Mesenchymal stem cell (in vitro differentiated cells and primary cell): Measurements from ENCODE around the gene EEF1A2.

ENCODE experiments used
- DNase-seq: peaks from one replicate; pipeline ENCODE4 v3.0.0-alpha.2; 2013
- H2AFZ ChIP-seq: one replicate; pipeline ENCODE4 v1.6.1; 2013; ENCODE audit warnings: low read depth, mild to moderate bottlenecking, control low read depth, inconsistent platforms, low read length, moderate library complexity
- H2AK5ac ChIP-seq: 2 replicates; pipeline ENCODE4 v1.6.1; 2013; ENCODE audit warnings: low read length, moderate library complexity, mild to moderate bottlenecking, inconsistent platforms; ENCODE audit not compliant: severe bottlenecking
- H2BK120ac ChIP-seq: one replicate; pipeline ENCODE4 v1.6.1; 2013; ENCODE audit warnings: low read depth, mild to moderate bottlenecking, inconsistent platforms, low read length, moderate library complexity
- H2BK12ac ChIP-seq, 2 experiments: one replicate each; pipeline ENCODE4 v1.6.1; 2013; ENCODE audit warnings: inconsistent platforms in 2 of 2, low read length in 2 of 2, mild to moderate bottlenecking in 2 of 2, moderate library complexity in 2 of 2, control low read depth in 1 of 2
- H2BK15ac ChIP-seq: one replicate; pipeline ENCODE4 v1.6.1; 2013; ENCODE audit warnings: mild to moderate bottlenecking, low read depth, inconsistent platforms; ENCODE audit not compliant: poor library complexity, severe bottlenecking
- H2BK5ac ChIP-seq: 2 replicates; pipeline ENCODE4 v1.6.1; 2013; ENCODE audit warnings: low read depth, mild to moderate bottlenecking, low read length, control low read depth, inconsistent platforms; ENCODE audit not compliant: poor library complexity, severe bottlenecking
- H3K14ac ChIP-seq, 2 experiments: one replicate each; pipeline ENCODE4 v1.6.1; 2013; ENCODE audit warnings: inconsistent platforms in 2 of 2, low read length in 2 of 2, control low read depth in 1 of 2, mild to moderate bottlenecking in 1 of 2, moderate library complexity in 1 of 2
- H3K18ac ChIP-seq, 2 experiments: one replicate each; pipeline ENCODE4 v1.6.1; 2013; ENCODE audit warnings: inconsistent platforms in 2 of 2, low read length in 2 of 2, control low read depth in 1 of 2, low read depth in 1 of 2, mild to moderate bottlenecking in 1 of 2
- H3K23ac ChIP-seq, 2 experiments: one replicate each; pipeline ENCODE4 v1.6.1; 2013; ENCODE audit warnings: inconsistent platforms in 2 of 2, low read length in 2 of 2, mild to moderate bottlenecking in 2 of 2, moderate library complexity in 2 of 2, control low read depth in 1 of 2
- H3K27ac ChIP-seq: 2 replicates; pipeline ENCODE4 v1.5.1; 2013; ENCODE audit warnings: mild to moderate bottlenecking, moderate library complexity, low read length, control low read depth, inconsistent platforms; ENCODE audit not compliant: poor library complexity, severe bottlenecking
- H3K27me3 ChIP-seq, 2 experiments: 2 replicates each; pipeline versions ENCODE4 v1.6.1 to v1.7.0; 2013; ENCODE audit warnings: low read length in 2 of 2, mild to moderate bottlenecking in 2 of 2, moderate library complexity in 2 of 2, control low read depth in 1 of 2, inconsistent platforms in 1 of 2; ENCODE audit not compliant: control insufficient read depth in 1 of 2, insufficient read depth in 1 of 2
- H3K36me3 ChIP-seq, 2 experiments: 2 replicates each; pipeline versions ENCODE4 v1.6.1 to v1.7.0; 2013; ENCODE audit warnings: low read length in 2 of 2, control low read depth in 1 of 2, inconsistent platforms in 1 of 2, low read depth in 1 of 2, mild to moderate bottlenecking in 1 of 2; ENCODE audit not compliant: insufficient read depth in 2 of 2, control insufficient read depth in 1 of 2
- H3K4ac ChIP-seq, 2 experiments: one replicate each; pipeline ENCODE4 v1.6.1; 2013; ENCODE audit warnings: inconsistent platforms in 2 of 2, low read length in 2 of 2, mild to moderate bottlenecking in 2 of 2, moderate library complexity in 2 of 2, control low read depth in 1 of 2, low read depth in 1 of 2
- H3K4me1 ChIP-seq: 2 replicates; pipeline ENCODE4 v1.6.1; 2013; ENCODE audit warnings: low read depth, low read length, control low read depth; ENCODE audit not compliant: control insufficient read depth, insufficient read depth
- H3K4me2 ChIP-seq: 2 replicates; pipeline ENCODE4 v1.6.1; 2013; ENCODE audit warnings: low read length, mild to moderate bottlenecking, inconsistent platforms; ENCODE audit not compliant: poor library complexity, severe bottlenecking
- H3K4me3 ChIP-seq, 2 experiments: 2 replicates each; pipeline versions ENCODE4 v1.5.1 to v1.7.0; 2013; ENCODE audit warnings: low read length in 2 of 2, mild to moderate bottlenecking in 2 of 2, control low read depth in 1 of 2, low read depth in 1 of 2; ENCODE audit not compliant: insufficient read depth in 1 of 2
- H3K79me1 ChIP-seq: replicated peaks from 2 replicates; pipeline ENCODE4 v1.6.1; 2013; ENCODE audit warnings: mild to moderate bottlenecking, control low read depth, low read length, inconsistent platforms; ENCODE audit not compliant: poor library complexity, severe bottlenecking
- H3K9ac ChIP-seq: 2 replicates; pipeline ENCODE4 v1.7.0; 2013; ENCODE audit warnings: mild to moderate bottlenecking, low read length, moderate library complexity
- H3K9me3 ChIP-seq: 2 replicates; pipeline ENCODE4 v1.7.0; 2013; ENCODE audit warnings: mild to moderate bottlenecking, low read length; ENCODE audit not compliant: control insufficient read depth
- H4K8ac ChIP-seq: one replicate; pipeline ENCODE4 v1.6.1; 2013; ENCODE audit warnings: inconsistent platforms, mild to moderate bottlenecking, low read length, moderate library complexity
- H4K91ac ChIP-seq: one replicate; pipeline ENCODE4 v1.6.1; 2013; ENCODE audit warnings: mild to moderate bottlenecking, low read length, inconsistent platforms
- whole genome bisulfite sequencing: methylation state at CpG from one replicate; pipeline ENCODE4 v1.1.7; 2013; ENCODE audit warnings: mixed read lengths; 5-methylcytosine and 5-hydroxymethylcytosine counted together

EEF1A2 gene

GRCh38 chr20:63520934-63521601 lies 22.2 kb upstream of the EEF1A2 start:
- H4K91ac ChIP-seq, result peak overlapping the region; percentile 94
- H3K36me3 ChIP-seq, result peaks cover 19 to 33% of the 10 kb centered on the region in 2 experiments
- H3K23ac ChIP-seq, result peak overlapping the region in 1 of 2 experiments; percentile 100
- peak overlapping the region; percentile 69 to 86 for H3K14ac ChIP-seq
- H3K79me1 ChIP-seq, result peaks cover 23% of the 10 kb centered on the region
- H3K27me3 ChIP-seq, result peaks cover 0 to 26% of the 10 kb centered on the region in 2 experiments
- peak overlapping the region; percentile 91 for H3K9ac ChIP-seq
- H3K4me3 ChIP-seq, result peak overlapping the region; percentile 90 to 94
- peak overlapping the region; percentile 31 for H4K8ac ChIP-seq
- no peaks in the 10 kb centered on the region for H3K9me3 ChIP-seq
- H3K4me1 ChIP-seq, result peaks cover 31% of the 10 kb centered on the region
- peak overlapping the region; percentile 94 for H2BK120ac ChIP-seq
- H2AK5ac ChIP-seq, result no peak overlapping the region
- H3K4ac ChIP-seq, result peak overlapping the region; percentile 9 to 15
- H3K27ac ChIP-seq, result no peak overlapping the region
- peak overlapping the region; percentile 97 for H3K4me2 ChIP-seq
- peak overlapping the region; percentile 75 for H2BK5ac ChIP-seq
- peak overlapping the region; percentile 66 to 67 for H3K18ac ChIP-seq
- no peak overlapping the region for H2BK12ac ChIP-seq
- WGBS, result under 1% methylated on average over 58 of the region's 68 CpGs
- H2AFZ ChIP-seq, result no peak overlapping the region
- peak overlapping the region; percentile 63 for H2BK15ac ChIP-seq
- DNase-seq, result peak; percentile 58

DNA sequence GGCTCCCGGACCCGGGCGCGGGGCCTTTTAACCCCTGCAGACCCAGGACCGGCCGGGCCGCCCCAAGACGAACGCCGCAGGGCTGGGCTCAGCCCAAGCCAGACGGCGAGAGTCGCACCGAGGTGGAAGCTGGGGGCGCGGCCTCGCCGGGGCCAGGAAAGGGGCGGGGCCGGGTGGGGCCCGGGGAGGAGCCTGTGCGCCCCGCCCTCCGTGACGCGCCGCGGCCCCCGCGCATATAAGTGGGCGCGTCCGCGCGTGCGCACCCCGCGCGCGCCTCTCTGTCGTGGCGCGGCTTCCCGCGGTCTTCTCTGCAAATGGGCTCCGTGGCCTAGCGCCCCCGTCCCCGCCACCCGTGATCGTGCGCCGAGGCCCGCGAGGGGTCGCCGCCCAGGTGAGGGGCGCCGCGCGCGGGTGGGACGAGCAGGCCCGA lies 21.6 kb upstream of the EEF1A2 start, which contains the start of gene PPDPF:
Gene PPDPF (plus strand): TSS at position 262 of the 430 bp plus-strand sequence. CDS start 544 bp downstream, outside the sequence.
- peak within 1 kb of the TSS; percentile 75 for H2BK5ac ChIP-seq
- peak within 1 kb of the TSS; percentile 97 for H3K4me2 ChIP-seq
- H3K36me3 ChIP-seq, result peaks cover 19 to 33% of the 10 kb centered on the region in 2 experiments
- peak within 1 kb of the TSS; percentile 94 for H4K91ac ChIP-seq
- H3K4me3 ChIP-seq, result peak within 1 kb of the TSS; percentile 90 to 94
- H3K4ac ChIP-seq, result peak within 1 kb of the TSS; percentile 9 to 15
- H3K9ac ChIP-seq, result peak within 1 kb of the TSS; percentile 91
- WGBS, result under 1% methylated on average over 41 of the region's 64 CpGs
- peak within 1 kb of the TSS; percentile 69 for H4K8ac ChIP-seq
- DNase-seq, result peak; percentile 72
- H3K14ac ChIP-seq, result peak within 1 kb of the TSS; percentile 69 to 86
- H3K18ac ChIP-seq, result peak within 1 kb of the TSS; percentile 74 to 89
- H3K27me3 ChIP-seq, result peaks cover 0 to 29% of the 10 kb centered on the region in 2 experiments
- peaks cover 30% of the 10 kb centered on the region for H3K4me1 ChIP-seq
- no peak within 1 kb of the TSS for H2AK5ac ChIP-seq
- H3K23ac ChIP-seq, result peak within 1 kb of the TSS in 1 of 2 experiments; percentile 100
- H2BK15ac ChIP-seq, result peak within 1 kb of the TSS; percentile 85
- H3K79me1 ChIP-seq, result peaks cover 23% of the 10 kb centered on the region
- no peaks in the 10 kb centered on the region for H3K9me3 ChIP-seq
- peak within 1 kb of the TSS; percentile 36 for H2AFZ ChIP-seq
- H3K27ac ChIP-seq, result no peak within 1 kb of the TSS
- H2BK12ac ChIP-seq, result peak within 1 kb of the TSS in 1 of 2 experiments; percentile 64
- H2BK120ac ChIP-seq, result peak within 1 kb of the TSS; percentile 94

GRCh38 chr20:63519668-63520503 lies 21.0 kb upstream of the EEF1A2 start:
- Histone ChIP-seq H3K79me1 (peaks cover 23% of the 10 kb centered on the region), H3K27ac (no peak overlapping the region), H3K23ac (no peak overlapping the region), H2BK15ac (peak overlapping the region; percentile 85), H3K14ac (peak overlapping the region in 1 of 2 experiments; percentile 82), H3K27me3 (peaks cover 0 to 31% of the 10 kb centered on the region in 2 experiments), H2BK5ac (peak overlapping the region; percentile 26), H3K9me3 (no peaks in the 10 kb centered on the region), H3K4me3 (peak overlapping the region; percentile 90 to 94), H2BK120ac (peak overlapping the region; percentile 62), H2AFZ (peak overlapping the region; percentile 61), H2AK5ac (no peak overlapping the region), H3K18ac (peak overlapping the region; percentile 74 to 89), H4K8ac (peak overlapping the region; percentile 69), H3K4ac (peak overlapping the region in 1 of 2 experiments; percentile 53), H3K4me1 (peaks cover 30% of the 10 kb centered on the region), H3K36me3 (peaks cover 19 to 33% of the 10 kb centered on the region in 2 experiments), H2BK12ac (peak overlapping the region in 1 of 2 experiments; percentile 64), H3K4me2 (peak overlapping the region; percentile 79), H3K9ac (peak overlapping the region; percentile 91), H4K91ac (peak overlapping the region; percentile 28)
- DNase-seq, result peak; percentile 66
- WGBS, result 10% methylated on average over 65 of the region's 72 CpGs
